SK-N-SH (cell line): ENCODE data around the gene TAF6L. TPM values are rescaled to one million over a fixed set of nuclear protein-coding genes. Genes with fewer than 3 reads are reported as not detected.

Experiments used
- CTCF ChIA-PET: fragments of 300-600, 350-600 bp; formaldehyde crosslinking; extraction: SDS; loops from one replicate; lab custom pipeline; 2021; lab: Yijun Ruan, JAX
- POLR2A ChIA-PET: fragments of 350-600 bp; sonication (Branson Sonifier 250); formaldehyde crosslinking; extraction: SDS; loops from one replicate; lab custom pipeline; 2020; ENCODE audit warnings: antibody characterized with exemption, inconsistent platforms; lab: Yijun Ruan, JAX
- DNase-seq: peaks from one replicate; pipeline ENCODE4 v3.0.0; 2012
- H2AFZ ChIP-seq: fragments of 200-600 bp; sonication (generic); 2 replicates; pipeline ENCODE4 v1.8.1; 2016; ENCODE audit warnings: antibody characterized with exemption, mild to moderate bottlenecking, low read depth
- H3F3A ChIP-seq: fragments of 200-600 bp; sonication (generic); replicated peaks from 2 replicates; pipeline ENCODE3; 2016; ENCODE audit warnings: antibody characterized with exemption, mild to moderate bottlenecking; ENCODE audit not compliant: insufficient read depth
- H3K27ac ChIP-seq, 2 experiments: fragments of 200-500 bp in 1 of 2; fragments of 200-600 bp in 1 of 2; sonication (Bioruptor generic) in 1 of 2; sonication (generic), shearing (Covaris generic) in 1 of 2; 2 replicates each; pipeline versions ENCODE4 v1.5.1 to v1.6.1; 2014 to 2016; ENCODE audit warnings: low read depth in 2 of 2, inconsistent platforms in 1 of 2, low read length in 1 of 2, mild to moderate bottlenecking in 1 of 2, mixed read lengths in 1 of 2
- H3K27me3 ChIP-seq: fragments of 200-600 bp; sonication (generic), shearing (Covaris generic); 2 replicates; pipeline ENCODE4 v1.6.1; 2016; ENCODE audit warnings: mixed run types; ENCODE audit not compliant: insufficient read depth
- H3K36me3 ChIP-seq, 2 experiments: fragments of 200-500 bp in 1 of 2; fragments of 200-600 bp in 1 of 2; sonication (Bioruptor generic) in 1 of 2; sonication (generic) in 1 of 2; replicated peaks in 1 of 2; 2 replicates each; pipeline versions ENCODE3 to v1.5.1; 2014 to 2016; ENCODE audit warnings: low read length in 1 of 2, mild to moderate bottlenecking in 1 of 2; ENCODE audit not compliant: insufficient read depth in 2 of 2, control insufficient read depth in 1 of 2
- H3K4me1 ChIP-seq, 2 experiments: fragments of 200-500 bp in 1 of 2; fragments of 200-600 bp in 1 of 2; sonication (Bioruptor generic) in 1 of 2; sonication (generic), shearing (Covaris generic) in 1 of 2; 2 replicates each; pipeline versions ENCODE4 v1.5.1 to v1.6.1; 2014 to 2016; ENCODE audit warnings: low read depth in 1 of 2, low read length in 1 of 2, mixed run types in 1 of 2; ENCODE audit not compliant: insufficient read depth in 2 of 2, control insufficient read depth in 1 of 2
- H3K4me2 ChIP-seq: fragments of 200-600 bp; sonication (generic), shearing (Covaris generic); 2 replicates; pipeline ENCODE4 v1.6.1; 2017; ENCODE audit warnings: mixed run types
- H3K4me3 ChIP-seq, 2 experiments: fragments of 200-500 bp in 1 of 2; fragments of 200-600 bp in 1 of 2; sonication (Bioruptor generic) in 1 of 2; sonication (generic), shearing (Covaris generic) in 1 of 2; 2 replicates each; pipeline versions ENCODE4 v1.5.1 to v1.8.1; 2014 to 2016; ENCODE audit warnings: low read depth in 2 of 2, inconsistent platforms in 1 of 2, low read length in 1 of 2, mild to moderate bottlenecking in 1 of 2, mixed read lengths in 1 of 2, moderate library complexity in 1 of 2
- H3K79me2 ChIP-seq: fragments of 200-600 bp; sonication (generic); 2 replicates; pipeline ENCODE4 v1.8.1; 2017; ENCODE audit warnings: mild to moderate bottlenecking; ENCODE audit not compliant: insufficient read depth
- H3K9ac ChIP-seq: fragments of 200-600 bp; sonication (generic); 2 replicates; pipeline ENCODE4 v1.6.1; 2017; ENCODE audit warnings: mixed run types
- H3K9me2 ChIP-seq: fragments of 200-600 bp; sonication (generic); 2 replicates; pipeline ENCODE4 v1.6.1; 2017; ENCODE audit warnings: mixed run types
- H3K9me3 ChIP-seq: fragments of 200-600 bp; sonication (generic); 2 replicates; pipeline ENCODE4 v1.6.1; 2017; ENCODE audit warnings: mixed run types, mild to moderate bottlenecking, moderate library complexity
- H4K20me1 ChIP-seq: fragments of 200-600 bp; sonication (generic); 2 replicates; pipeline ENCODE4 v1.6.1; 2017; ENCODE audit warnings: mild to moderate bottlenecking, mixed run types; ENCODE audit not compliant: insufficient read depth
- FOSL2 ChIP-seq: IDR thresholded peaks from 2 replicates; pipeline ENCODE4 v1.4.0; 2012; ENCODE audit warnings: low read depth, mild to moderate bottlenecking, moderate library complexity, borderline replicate concordance
- FOXJ3 ChIP-seq: sonication (generic); formaldehyde crosslinking; IDR thresholded peaks from 2 replicates; pipeline ENCODE4 v1.5.1; 2020; ENCODE audit warnings: mild to moderate bottlenecking, missing genetic modification reagents
- FOXM1 ChIP-seq: IDR thresholded peaks from 2 replicates; pipeline ENCODE4 v1.4.0; 2012; ENCODE audit warnings: low read depth, mild to moderate bottlenecking
- GATA2 ChIP-seq: sonication (generic); formaldehyde crosslinking; IDR thresholded peaks from 2 replicates; pipeline ENCODE4 v1.5.0; 2020; ENCODE audit warnings: mild to moderate bottlenecking, missing genetic modification reagents
- JUND ChIP-seq: IDR thresholded peaks from 2 replicates; pipeline ENCODE4 v1.4.0; 2012
- MAX ChIP-seq: IDR thresholded peaks from 2 replicates; pipeline ENCODE4 v1.4.0; 2012; ENCODE audit warnings: low read depth
- NFIC ChIP-seq: IDR thresholded peaks from 2 replicates; pipeline ENCODE4 v1.4.0; 2012; ENCODE audit warnings: borderline replicate concordance
- NRF1 ChIP-seq: IDR thresholded peaks from 2 replicates; pipeline ENCODE4 v1.6.1; 2012; ENCODE audit warnings: low read depth, mild to moderate bottlenecking, low read length
- POLR2AphosphoS5 ChIP-seq: IDR thresholded peaks from 2 replicates; pipeline ENCODE4 v1.6.1; 2012; ENCODE audit warnings: low read depth, low read length
- RCOR1 ChIP-seq: fragments of 150-350 bp; IDR thresholded peaks from 2 replicates; pipeline ENCODE4 v1.6.1; 2017; ENCODE audit warnings: antibody characterized with exemption, low read length
- SMC3 ChIP-seq: IDR thresholded peaks from 2 replicates; pipeline ENCODE4 v1.6.1; 2012; ENCODE audit warnings: low read depth, low read length, improper control_type of control experiment
- USF2 ChIP-seq: fragments of 150-350 bp; IDR thresholded peaks from 2 replicates; pipeline ENCODE4 v1.6.1; 2017; ENCODE audit warnings: antibody characterized with exemption, low read length, low read depth, borderline replicate concordance
- WGBS: methylation state at CpG from one replicate; pipeline ENCODE4 v1.1.6; 2017; ENCODE audit warnings: low lambda C conversion rate; 5-methylcytosine and 5-hydroxymethylcytosine counted together
- polyA plus RNA-seq, 3 experiments: library from polyadenylated mRNA; depleted of rRNA; stranded (reverse); fragments of >200 nt; gene quantifications; 2 replicates each; pipeline ENCODE4 v1.2.3, GENCODE V29; 2012
- TF ChIP-seq, protein P1 (sequence below): fragments of 200-600 bp; sonication (generic); IDR thresholded peaks from 2 replicates; pipeline ENCODE4 v1.6.1; 2017; ENCODE audit warnings: antibody characterized with exemption, mild to moderate bottlenecking, moderate library complexity
- TF ChIP-seq, protein P2 (sequence below): IDR thresholded peaks from 2 replicates; pipeline ENCODE4 v1.4.0; 2012; ENCODE audit warnings: low read depth, borderline replicate concordance

TAF6L gene
- polyA plus RNA-seq, 1 of the 3 experiments (the other 2 are of a cell fraction): 33.6 TPM

DNA sequence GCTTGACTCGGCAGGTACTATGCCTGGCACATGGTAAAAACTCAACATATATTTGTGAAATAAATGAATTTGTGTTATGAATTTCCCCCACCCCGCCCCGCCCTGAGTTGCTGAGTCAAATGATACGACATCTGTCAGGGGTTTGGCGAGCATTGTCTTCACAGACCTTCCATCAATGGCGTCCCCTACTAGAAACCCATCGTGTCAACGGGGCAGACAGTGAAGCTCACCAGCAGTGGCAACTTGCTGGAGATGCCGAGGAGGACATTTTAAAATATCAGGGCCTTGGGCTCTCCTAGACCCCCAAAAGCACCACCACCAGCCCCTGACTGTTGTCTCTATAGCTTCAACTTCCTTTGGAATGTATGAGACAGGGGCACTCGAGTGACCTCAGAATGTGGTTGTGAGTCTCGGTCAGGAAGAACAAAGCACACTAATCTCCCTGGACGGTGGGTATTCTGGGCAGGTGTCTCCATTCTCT, 34.8 kb downstream of the TAF6L start:
- Histone ChIP-seq H3K36me3 (peaks cover 23 to 28% of the 10 kb centered on the region in 2 experiments), H3K9ac (peak overlapping the region; percentile 93), H3K4me2 (peak overlapping the region; percentile 84), H2AFZ (0 out of 2 replicates have a peak overlapping the region, but pooled peaks have one; percentile 81), H3K9me2 (no peaks in the 10 kb centered on the region), H3K4me3 (peak overlapping the region; percentile 91 to 94), H3K27ac (peak overlapping the region; percentile 45 to 73; a peak in 3 of 4 replicates), H3F3A (peaks cover 25% of the 10 kb centered on the region), H4K20me1 (peaks cover 16% of the 10 kb centered on the region), H3K27me3 (no peaks in the 10 kb centered on the region), H3K9me3 (no peaks in the 10 kb centered on the region), H3K4me1 (peaks cover 8 to 18% of the 10 kb centered on the region in 2 experiments), H3K79me2 (peaks cover 41% of the 10 kb centered on the region)
- TF ChIP-seq MAX: no peak
- no peak for TF ChIP-seq FOXJ3
- no peak for TF ChIP-seq JUND
- TF ChIP-seq SMC3: no peak
- TF ChIP-seq, protein P1, sequence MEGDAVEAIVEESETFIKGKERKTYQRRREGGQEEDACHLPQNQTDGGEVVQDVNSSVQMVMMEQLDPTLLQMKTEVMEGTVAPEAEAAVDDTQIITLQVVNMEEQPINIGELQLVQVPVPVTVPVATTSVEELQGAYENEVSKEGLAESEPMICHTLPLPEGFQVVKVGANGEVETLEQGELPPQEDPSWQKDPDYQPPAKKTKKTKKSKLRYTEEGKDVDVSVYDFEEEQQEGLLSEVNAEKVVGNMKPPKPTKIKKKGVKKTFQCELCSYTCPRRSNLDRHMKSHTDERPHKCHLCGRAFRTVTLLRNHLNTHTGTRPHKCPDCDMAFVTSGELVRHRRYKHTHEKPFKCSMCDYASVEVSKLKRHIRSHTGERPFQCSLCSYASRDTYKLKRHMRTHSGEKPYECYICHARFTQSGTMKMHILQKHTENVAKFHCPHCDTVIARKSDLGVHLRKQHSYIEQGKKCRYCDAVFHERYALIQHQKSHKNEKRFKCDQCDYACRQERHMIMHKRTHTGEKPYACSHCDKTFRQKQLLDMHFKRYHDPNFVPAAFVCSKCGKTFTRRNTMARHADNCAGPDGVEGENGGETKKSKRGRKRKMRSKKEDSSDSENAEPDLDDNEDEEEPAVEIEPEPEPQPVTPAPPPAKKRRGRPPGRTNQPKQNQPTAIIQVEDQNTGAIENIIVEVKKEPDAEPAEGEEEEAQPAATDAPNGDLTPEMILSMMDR: no peak
- TF ChIP-seq POLR2AphosphoS5: no peak
- POLR2A ChIA-PET: interaction anchor here (0.6 to 3.7 kb wide), 12 partner anchors 9 to 53 kb away, joined by 3 to 27 read pairs (median 4); partner anchors contain the start of genes STX5, TEX54 and ZBTB3
- peak; percentile 37 for DNase-seq
- WGBS: 23% methylated on average over 10 of the region's 12 CpGs
- CTCF ChIA-PET: interaction anchor here (0.9 to 1.8 kb wide), 6 partner anchors 11 to 78 kb away, joined by 3 to 9 read pairs (median 4); partner anchors contain the start of gene SLC3A2

- H3K36me3 ChIP-seq: peaks cover 16 to 22% of the 10 kb centered on the region in 2 experiments
- no peak for TF ChIP-seq NFIC
- TF ChIP-seq POLR2AphosphoS5: no peak
- no peak overlapping the region for H3K9ac ChIP-seq
- H3K4me1 ChIP-seq: peaks cover 8 to 18% of the 10 kb centered on the region in 2 experiments
- no peak overlapping the region for H3K27ac ChIP-seq
- H3K79me2 ChIP-seq: peaks cover 35% of the 10 kb centered on the region
- peaks cover 30% of the 10 kb centered on the region for H3F3A ChIP-seq
- POLR2A ChIA-PET: interaction anchor here (0.6 to 3.7 kb wide), 9 partner anchors 8 to 54 kb away, joined by 3 to 27 read pairs (median 4); no protein-coding TSS in a partner anchor
- H3K9me3 ChIP-seq: no peaks in the 10 kb centered on the region
- H3K4me2 ChIP-seq: no peak overlapping the region
- no peak for DNase-seq
- CTCF ChIA-PET: interaction anchor here (0.9 to 1.8 kb wide), 7 partner anchors 10 to 78 kb away, joined by 3 to 9 read pairs (median 4); partner anchors contain the start of gene SLC3A2
- WGBS: 65% methylated on average over 3 of the region's 5 CpGs
- H2AFZ ChIP-seq: no peak overlapping the region
- no peak overlapping the region for H3K4me3 ChIP-seq
- H3K9me2 ChIP-seq: no peaks in the 10 kb centered on the region
- no peaks in the 10 kb centered on the region for H3K27me3 ChIP-seq
- peaks cover 16% of the 10 kb centered on the region for H4K20me1 ChIP-seq
Observed at GRCh38 chr11:62806611-62807121, 35.5 kb downstream of the TAF6L start.

GRCh38 chr11:62810748-62811147, 39.6 kb downstream of the TAF6L start:
- peaks cover 22% of the 10 kb centered on the region for H3F3A ChIP-seq
- no peaks in the 10 kb centered on the region for H3K9me3 ChIP-seq
- peaks cover 0 to 4% of the 10 kb centered on the region in 2 experiments; a peak in 1 of 4 replicates for H3K4me1 ChIP-seq
- CTCF ChIA-PET: no interaction called here
- H4K20me1 ChIP-seq: no peaks in the 10 kb centered on the region
- H3K36me3 ChIP-seq: peaks cover 0 to 3% of the 10 kb centered on the region in 2 experiments
- H3K4me3 ChIP-seq: no peak overlapping the region
- no peak overlapping the region for H3K4me2 ChIP-seq
- H3K27me3 ChIP-seq: no peaks in the 10 kb centered on the region
- H3K27ac ChIP-seq: no peak overlapping the region
- no peaks in the 10 kb centered on the region for H3K79me2 ChIP-seq
- WGBS: 59% methylated on average over 1 of the region's 1 CpG
- no peak for DNase-seq
- POLR2A ChIA-PET: interaction anchor here (0.6 kb wide), 1 partner anchor 21 kb away, joined by 3 read pairs; the partner anchor contains the start of gene STX5
- H2AFZ ChIP-seq: no peak overlapping the region
- H3K9me2 ChIP-seq: no peaks in the 10 kb centered on the region
- no peak overlapping the region for H3K9ac ChIP-seq
- TF ChIP-seq USF2 (no peak), NRF1 (no peak), GATA2 (CRISPR knock-in tag) (no peak), RCOR1 (no peak), FOSL2 (no peak), FOXM1 (no peak)
- TF ChIP-seq, protein P2, sequence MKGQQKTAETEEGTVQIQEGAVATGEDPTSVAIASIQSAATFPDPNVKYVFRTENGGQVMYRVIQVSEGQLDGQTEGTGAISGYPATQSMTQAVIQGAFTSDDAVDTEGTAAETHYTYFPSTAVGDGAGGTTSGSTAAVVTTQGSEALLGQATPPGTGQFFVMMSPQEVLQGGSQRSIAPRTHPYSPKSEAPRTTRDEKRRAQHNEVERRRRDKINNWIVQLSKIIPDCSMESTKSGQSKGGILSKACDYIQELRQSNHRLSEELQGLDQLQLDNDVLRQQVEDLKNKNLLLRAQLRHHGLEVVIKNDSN: no peak
